B cell (primary cell): Measurements from ENCODE around the gene TNFRSF25. TPM values are rescaled to one million over a fixed set of nuclear protein-coding genes. Genes with fewer than 3 reads are reported as not detected.

Experiments
- ATAC-seq: fragments of 200-7000 bp; cut with Tn5 transposase; one replicate; pipeline ENCODE4 v1.10.0; 2021; ENCODE audit warnings: low read depth, mild to moderate bottlenecking, moderate number of reproducible peaks, moderate library complexity
- CTCF ChIA-PET: fragments of 350-600 bp; sonication (Branson Sonifier 250); formaldehyde crosslinking; loops from one replicate; lab custom pipeline; 2021; ENCODE audit warnings: antibody characterized with exemption, inconsistent platforms; lab: Charles Lee
- POLR2A ChIA-PET: fragments of 350-600 bp; sonication (Branson Sonifier 250); formaldehyde crosslinking; loops from one replicate; lab custom pipeline; 2021; ENCODE audit warnings: antibody characterized with exemption; lab: Charles Lee
- DNase-seq: peaks from one replicate; pipeline ENCODE4 v3.0.0; 2013
- H2AFZ ChIP-seq: 2 replicates; pipeline ENCODE4 v1.6.1; 2012; ENCODE audit warnings: mild to moderate bottlenecking, low read depth, low read length; ENCODE audit not compliant: insufficient read depth, poor library complexity, severe bottlenecking
- H3K27ac ChIP-seq, 2 donors: 1 replicate in 1 of 2; 2 replicates in 1 of 2; pipeline ENCODE4 v1.5.1; 2012 to 2013; ENCODE audit warnings: low read length in 2 of 2, mild to moderate bottlenecking in 2 of 2, moderate library complexity in 1 of 2
- H3K27me3 ChIP-seq, 4 experiments: fragments of 200-600 bp in 1 of 4; sonication (generic) in 1 of 4; replicated peaks in 1 of 4; 1 replicate in 2 of 4; 2 replicates in 2 of 4; pipeline versions ENCODE4 v1.6.1 to v1.7.0; 2013 to 2016; ENCODE audit warnings: low read length in 3 of 4, mild to moderate bottlenecking in 2 of 4, mixed read lengths in 1 of 4, moderate library complexity in 1 of 4; ENCODE audit not compliant: insufficient read depth in 4 of 4, control insufficient read depth in 3 of 4; ENCODE audit errors: control extremely low read depth in 1 of 4
- H3K36me3 ChIP-seq, 2 experiments: replicated peaks in 1 of 2; 1 replicate in 1 of 2; 2 replicates in 1 of 2; pipeline versions ENCODE4 v1.6.1 to v1.7.1; 2013; ENCODE audit warnings: low read length in 1 of 2; ENCODE audit not compliant: insufficient read depth in 2 of 2, control insufficient read depth in 1 of 2; ENCODE audit errors: control extremely low read depth in 1 of 2, extremely low read depth in 1 of 2
- H3K4me1 ChIP-seq, 2 donors: fragments of 200-600 bp in 1 of 2; sonication (generic) in 1 of 2; 1 replicate in 1 of 2; 2 replicates in 1 of 2; pipeline versions ENCODE4 v1.5.1 to v1.6.1; 2013 to 2017; ENCODE audit warnings: low read length in 2 of 2; ENCODE audit not compliant: control insufficient read depth in 2 of 2, insufficient read depth in 2 of 2
- H3K4me2 ChIP-seq: replicated peaks from 2 replicates; pipeline ENCODE3; 2012; ENCODE audit warnings: mild to moderate bottlenecking, low read depth, low read length; ENCODE audit not compliant: poor library complexity, severe bottlenecking
- H3K4me3 ChIP-seq, 5 experiments: fragments of 200-600 bp in 1 of 5; sonication (generic) in 1 of 5; 1 replicate in 3 of 5; 2 replicates in 2 of 5; pipeline versions ENCODE4 v1.5.1 to v1.7.0; 2011 to 2016; ENCODE audit warnings: low read length in 4 of 5, mild to moderate bottlenecking in 4 of 5, low read depth in 2 of 5, control low read depth in 1 of 5, moderate library complexity in 1 of 5; ENCODE audit not compliant: insufficient read depth in 1 of 5; ENCODE audit errors: control extremely low read depth in 1 of 5, extremely low read depth in 1 of 5
- H3K79me2 ChIP-seq: fragments of 200-600 bp; sonication (generic); one replicate; pipeline ENCODE4 v1.6.0; 2016; ENCODE audit warnings: low read length; ENCODE audit not compliant: control insufficient read depth, insufficient read depth
- H3K9ac ChIP-seq: fragments of 200-600 bp; sonication (generic); 2 replicates; pipeline ENCODE4 v1.6.1; 2017; ENCODE audit warnings: mild to moderate bottlenecking, low read length, moderate library complexity
- H3K9me3 ChIP-seq, 3 donors: one replicate each; pipeline versions ENCODE4 v1.6.1 to v1.7.1; 2013; ENCODE audit warnings: low read length in 2 of 3; ENCODE audit not compliant: control insufficient read depth in 2 of 3, insufficient read depth in 1 of 3; ENCODE audit errors: control extremely low read depth in 1 of 3
- H4K20me1 ChIP-seq: 2 replicates; pipeline ENCODE4 v1.6.0; 2012; ENCODE audit warnings: mild to moderate bottlenecking, low read length; ENCODE audit not compliant: insufficient read depth, control insufficient read depth, poor library complexity, severe bottlenecking
- H3K27ac Mint-ChIP-seq: one replicate; pipeline ENCODE4 v1.8.0; 2021; ENCODE audit warnings: mixed read lengths
- H3K27me3 Mint-ChIP-seq: one replicate; pipeline ENCODE4 v1.8.0; 2021; ENCODE audit warnings: mixed read lengths
- H3K4me1 Mint-ChIP-seq: one replicate; pipeline ENCODE4 v1.8.0; 2021; ENCODE audit warnings: mixed read lengths
- H3K4me3 Mint-ChIP-seq: one replicate; pipeline ENCODE4 v1.8.0; 2021; ENCODE audit warnings: mixed read lengths
- H3K9me3 Mint-ChIP-seq: one replicate; pipeline ENCODE4 v1.8.0; 2022; ENCODE audit warnings: mixed read lengths; ENCODE audit not compliant: insufficient read depth
- CTCF ChIP-seq: fragments of 200-600 bp; IDR thresholded peaks from one replicate; pipeline ENCODE4 v1.8.0; 2022; ENCODE audit warnings: antibody characterized with exemption, mild to moderate bottlenecking
- EZH2 ChIP-seq: IDR thresholded peaks from 2 replicates; pipeline ENCODE4 v1.6.1; 2012; ENCODE audit warnings: borderline replicate concordance, low read depth, mild to moderate bottlenecking, moderate library complexity, low read length; ENCODE audit not compliant: insufficient read depth, poor library complexity, severe bottlenecking
- WGBS: methylation state at CpG from one replicate; pipeline ENCODE4 v1.1.5; 2013; ENCODE audit warnings: missing lambda C conversion rate; ENCODE audit not compliant: insufficient coverage; 5-methylcytosine and 5-hydroxymethylcytosine counted together
- intact Hi-C: fragments of 100-400 bp; cut with micrococcal nuclease; formaldehyde crosslinking; loops from one replicate; pipeline ENCODE4 v1.10.0; 2022
- polyA plus RNA-seq: library from polyadenylated mRNA; depleted of rRNA; stranded (reverse); fragments of >200 nt; gene quantifications from 2 replicates; pipeline ENCODE4 v1.2.3, GENCODE V29; 2012
- total RNA-seq, 2 donors: library from RNA; stranded (reverse); fragments of 120-200 nt in 1 of 2; gene quantifications; 1 replicate in 1 of 2; 2 replicates in 1 of 2; pipeline versions ENCODE4 v1.2.3 to v1.2.4, GENCODE V29; 2013 to 2022

The TNFRSF25 gene
- total and polyA plus RNA-seq, 2 donors (not counting 1 experiment from before 2014, with no cell fraction given): 2.6 to 7.1 TPM

- Histone ChIP-seq H3K27me3 (peaks cover 0 to 4% (median 0%) of the 10 kb centered on the region in 4 experiments), H3K4me1 (peaks cover 2 to 6% of the 10 kb centered on the region in 2 donors), H4K20me1 (no peaks in the 10 kb centered on the region), H3K4me3 (no peak overlapping the region), H3K9ac (no peak overlapping the region), H2AFZ (no peak overlapping the region), H3K4me2 (no peak overlapping the region), H3K36me3 (no peaks in the 10 kb centered on the region), H3K9me3 (peaks cover 0 to 5% (median 0%) of the 10 kb centered on the region in 3 donors), H3K79me2 (no peaks in the 10 kb centered on the region), H3K27ac (no peak overlapping the region)
- Mint-ChIP-seq H3K27me3 (peaks cover 3% of the 10 kb centered on the region), H3K4me3 (no peak overlapping the region), H3K27ac (no peak overlapping the region), H3K4me1 (peaks cover 2% of the 10 kb centered on the region), H3K9me3 (no peaks in the 10 kb centered on the region)
- no peak for TF ChIP-seq CTCF
- no peak for TF ChIP-seq EZH2
- ChIA-PET CTCF (interaction anchor here (1.2 to 1.8 kb wide), 2 partner anchors 14 to 228 kb away, joined by 3 to 6 read pairs; no protein-coding TSS in a partner anchor), POLR2A (no interaction called here)
- ATAC-seq (no peak), DNase-seq (no peak)
- WGBS: 86% methylated on average over 10 of the region's 13 CpGs
- intact Hi-C loops: no loop called here
These were observed 8.9 kb upstream of the TNFRSF25 start for GRCh38 chr1:6474815-6475282.

- Histone ChIP-seq H3K79me2 (no peaks in the 10 kb centered on the region), H3K4me1 (peaks cover 2 to 6% of the 10 kb centered on the region in 2 donors), H3K27me3 (peaks cover 0 to 4% (median 0%) of the 10 kb centered on the region in 4 experiments), H3K9me3 (peaks cover 0 to 5% (median 0%) of the 10 kb centered on the region in 3 donors), H3K9ac (no peak overlapping the region), H3K27ac (no peak overlapping the region), H3K4me2 (no peak overlapping the region), H4K20me1 (no peaks in the 10 kb centered on the region), H3K36me3 (no peaks in the 10 kb centered on the region), H3K4me3 (no peak overlapping the region), H2AFZ (no peak overlapping the region)
- Mint-ChIP-seq H3K27me3 (peaks cover 3% of the 10 kb centered on the region), H3K4me3 (no peak overlapping the region), H3K9me3 (no peaks in the 10 kb centered on the region), H3K4me1 (peaks cover 2% of the 10 kb centered on the region), H3K27ac (no peak overlapping the region)
- ATAC-seq (no peak), DNase-seq (no peak)
- no peak for TF ChIP-seq EZH2
- TF ChIP-seq CTCF: no peak
- WGBS: 82% methylated on average over 12 of the region's 33 CpGs
- intact Hi-C loops: no loop called here
- POLR2A ChIA-PET: no interaction called here
- CTCF ChIA-PET: interaction anchor here (0.6 to 1.1 kb wide), 2 partner anchors 15 to 23 kb away, joined by 4 to 7 read pairs; no protein-coding TSS in a partner anchor
These were observed 8.2 kb upstream of the TNFRSF25 start for GRCh38 chr1:6473974-6474814.
